Stimulated activated CD8-positive, alpha-beta memory T cell treated with anti-CD3 and anti-CD28 coated beads, Interleukin-15, amount 100 ng/mL, for 24 hours (primary cell): ENCODE measurements around the gene TMEM131.

Experiments
- DNase-seq: peaks from one replicate; pipeline ENCODE4 v3.0.0-alpha.2; 2020; ENCODE audit warnings: low read depth

TMEM131 gene

GRCh38 chr2:97805776-97806175, 190.0 kb downstream of the TMEM131 start:
- no peak for DNase-seq

DNA sequence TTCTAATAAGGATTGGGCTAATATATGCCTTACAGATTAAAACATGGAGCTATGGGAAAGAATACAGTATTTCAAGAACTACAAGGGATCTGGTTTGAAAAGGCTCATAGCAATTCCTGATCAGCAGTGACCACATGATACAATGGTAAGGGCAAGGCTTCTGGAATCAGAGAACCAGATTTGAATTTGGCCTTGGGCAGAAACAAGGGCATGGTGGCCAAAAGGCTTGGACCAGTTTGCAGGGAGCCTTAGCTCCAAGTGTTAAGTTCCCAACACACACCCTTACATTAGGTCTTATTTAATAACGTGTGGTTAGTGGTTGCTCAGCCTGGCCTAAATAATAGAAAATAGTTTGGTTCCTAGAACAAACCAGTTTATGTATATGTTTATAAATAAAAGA, 194.7 kb downstream of the TMEM131 start:
- DNase-seq: no peak

GRCh38 chr2:97798416-97798815, 197.3 kb downstream of the TMEM131 start:
- no peak for DNase-seq

DNA sequence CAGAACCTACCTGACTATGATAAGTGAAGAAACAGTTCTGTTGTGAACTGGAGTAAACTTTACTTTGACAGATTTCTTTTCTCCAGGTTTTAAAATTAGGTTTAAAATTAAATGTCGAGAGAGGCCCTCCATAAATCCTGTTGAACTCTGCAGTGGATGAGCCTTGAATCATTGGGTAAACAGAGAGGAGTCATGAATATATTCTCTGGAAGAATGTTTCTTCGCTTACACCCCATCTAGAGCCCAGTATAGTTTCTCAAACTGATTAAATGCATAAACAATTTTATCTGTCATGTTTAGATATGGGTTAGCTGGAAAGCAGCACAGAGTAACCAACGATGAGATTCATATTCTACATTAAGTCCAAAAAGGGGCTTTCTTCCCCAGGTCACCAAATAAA, 198.4 kb downstream of the TMEM131 start:
- no peak for DNase-seq

DNA sequence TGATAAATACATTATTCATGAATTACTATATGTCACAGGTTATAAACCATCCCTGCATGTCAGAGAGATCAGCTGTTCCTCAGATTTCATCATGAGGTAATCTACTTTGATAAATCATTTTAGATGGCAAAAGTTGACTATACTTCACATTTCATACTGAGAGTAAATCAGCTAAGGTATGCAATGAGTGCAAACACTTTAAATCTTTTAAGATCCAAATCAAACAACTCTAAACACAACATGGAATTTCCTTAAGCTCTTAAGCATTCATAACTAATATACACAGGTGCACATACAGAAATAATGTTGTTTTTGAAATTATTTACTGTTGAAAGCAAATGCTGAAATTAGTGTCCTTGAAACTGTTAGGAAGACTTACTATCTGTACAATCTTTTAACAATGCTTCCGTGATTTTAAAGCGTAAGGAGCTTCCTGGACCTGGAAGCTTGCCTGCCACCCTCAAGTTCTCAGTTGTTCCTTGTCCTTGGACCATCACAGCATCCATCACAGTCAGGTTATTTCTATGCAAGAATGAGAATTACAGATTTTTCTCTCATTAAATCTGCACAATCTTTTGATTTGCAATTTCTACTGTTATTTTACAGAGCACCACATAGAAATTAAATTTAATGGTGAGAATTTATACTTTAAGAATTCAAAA, 199.2 kb downstream of the TMEM131 start:
- no peak for DNase-seq

DNA sequence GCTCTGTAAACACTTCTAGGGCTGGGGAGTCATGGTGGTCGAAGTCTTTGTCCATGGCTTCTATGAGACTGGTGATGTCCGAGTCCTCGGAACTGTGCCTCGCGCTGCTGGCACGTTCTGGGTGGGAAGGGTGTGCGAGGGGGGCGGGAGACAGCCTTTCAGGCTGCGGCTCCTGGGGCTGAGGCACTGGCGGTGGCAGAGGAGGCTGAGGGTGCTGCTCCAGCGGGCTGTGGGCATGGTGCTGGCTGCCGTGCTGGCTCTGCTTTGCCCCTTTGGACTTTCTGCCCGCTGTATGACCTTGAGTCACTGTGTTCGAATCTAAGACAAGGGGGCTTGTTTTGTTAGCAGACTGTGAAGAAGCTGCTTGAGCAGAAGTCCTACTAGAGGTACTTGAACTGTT, 203.3 kb downstream of the TMEM131 start:
- no peak for DNase-seq

GRCh38 chr2:97788986-97789644, 206.6 kb downstream of the TMEM131 start:
- no peak for DNase-seq

GRCh38 chr2:97785818-97786217, 209.9 kb downstream of the TMEM131 start:
- DNase-seq: no peak

GRCh38 chr2:97784953-97785352, 210.8 kb downstream of the TMEM131 start:
- DNase-seq: no peak

- no peak for DNase-seq
Measured at GRCh38 chr2:97781981-97782380, 213.8 kb downstream of the TMEM131 start.

GRCh38 chr2:97779141-97779540, 216.6 kb downstream of the TMEM131 start:
- no peak for DNase-seq

GRCh38 chr2:97775074-97775473, 220.7 kb downstream of the TMEM131 start:
- no peak for DNase-seq

- DNase-seq: no peak
Measured at GRCh38 chr2:97774425-97774824, 221.3 kb downstream of the TMEM131 start.

DNA sequence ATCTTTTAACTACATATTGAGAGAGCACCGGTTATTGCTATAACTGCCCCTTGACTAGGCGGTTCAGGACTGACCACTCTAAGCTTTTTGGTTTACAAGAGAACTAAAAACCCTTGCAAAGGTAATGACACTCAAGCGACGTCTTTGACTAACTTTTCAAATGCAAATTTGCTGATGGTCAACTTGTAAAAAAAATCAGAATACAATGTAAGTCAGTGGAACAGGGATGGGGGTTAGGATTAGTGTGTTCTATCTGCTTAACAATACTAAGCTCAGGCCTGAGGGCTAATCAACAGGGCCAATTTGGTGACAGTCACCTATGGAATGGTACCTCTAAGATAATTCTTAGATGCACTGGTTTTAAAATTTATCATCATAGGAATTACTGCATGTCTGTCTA, 225.3 kb downstream of the TMEM131 start:
- no peak for DNase-seq

DNA sequence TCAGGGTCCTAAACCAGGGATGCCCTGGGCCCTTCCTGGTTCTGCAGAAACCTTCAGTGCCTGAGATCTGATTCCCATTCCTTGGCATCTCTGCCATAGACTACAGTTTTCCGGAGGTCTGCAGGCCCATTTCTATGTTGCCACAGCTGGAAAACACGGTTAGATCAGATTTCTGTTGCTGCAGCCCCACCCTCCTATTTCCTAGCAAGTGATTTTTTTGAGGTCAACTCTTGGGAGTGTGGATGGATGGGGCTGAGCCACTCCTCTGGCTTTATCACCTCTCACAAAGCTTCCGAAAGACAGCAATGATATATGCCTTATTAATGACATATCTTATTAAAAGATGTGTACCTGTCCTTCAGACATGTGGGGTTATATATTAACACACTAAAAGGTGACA, 226.0 kb downstream of the TMEM131 start:
- DNase-seq: no peak

DNA sequence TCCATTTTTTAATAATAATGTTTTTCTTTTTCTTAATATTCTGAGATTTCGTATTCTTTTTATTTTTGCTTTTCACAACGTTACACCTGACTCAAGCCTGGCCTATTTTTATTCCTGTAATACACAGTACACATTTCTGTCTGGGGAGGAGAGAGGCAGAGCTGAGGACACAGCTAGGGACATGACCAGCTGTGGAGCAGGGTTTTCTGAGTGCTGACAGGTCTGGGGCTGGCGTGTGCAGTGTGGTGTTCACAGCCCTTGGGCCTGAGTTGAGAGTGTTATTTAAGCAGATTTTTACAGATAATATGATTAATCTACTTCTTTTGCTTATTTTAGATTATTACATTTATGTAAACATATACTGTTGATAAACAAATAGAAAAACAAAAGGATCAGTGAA, 226.4 kb downstream of the TMEM131 start:
- DNase-seq: no peak

DNA sequence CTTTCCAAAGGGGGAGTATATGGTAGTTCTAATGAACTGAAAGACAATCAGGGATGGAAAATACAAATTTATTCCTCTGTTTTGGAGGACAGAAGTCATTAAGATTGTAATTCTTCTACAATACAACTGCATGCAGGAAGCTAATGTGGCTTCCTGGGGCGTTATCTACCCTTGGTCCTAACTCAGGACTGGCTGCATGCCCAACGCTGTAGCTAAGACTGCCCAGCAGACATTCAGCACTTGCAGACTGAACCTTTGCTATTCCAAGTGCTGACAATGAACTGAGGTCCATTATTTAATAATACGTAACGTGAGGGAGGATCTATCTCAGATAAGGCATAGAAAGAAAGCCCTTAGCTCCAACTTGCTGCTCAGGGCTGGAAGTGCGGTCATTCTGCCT, 229.2 kb downstream of the TMEM131 start:
- no peak for DNase-seq

DNA sequence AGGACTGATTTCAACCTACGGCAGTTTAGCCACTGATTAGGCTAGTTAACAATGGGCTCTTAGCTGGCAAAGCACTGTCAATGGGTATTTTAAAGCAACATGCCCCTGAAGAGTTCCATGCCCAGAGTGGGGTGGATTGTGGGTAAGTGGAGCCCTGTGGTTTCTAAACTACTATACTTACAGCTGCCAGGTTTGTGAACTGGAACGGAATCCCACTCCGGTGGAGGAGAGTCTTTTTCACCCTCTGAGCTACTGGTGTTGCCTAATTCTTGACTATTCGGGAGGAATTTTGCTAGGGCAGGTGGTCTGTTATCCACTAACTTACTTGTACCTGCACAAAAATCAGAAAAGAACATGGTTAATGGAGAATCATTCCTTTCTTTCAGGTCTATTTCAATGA, 229.8 kb downstream of the TMEM131 start:
- no peak for DNase-seq

GRCh38 chr2:97764559-97765263, 231.0 kb downstream of the TMEM131 start:
- no peak for DNase-seq

DNA sequence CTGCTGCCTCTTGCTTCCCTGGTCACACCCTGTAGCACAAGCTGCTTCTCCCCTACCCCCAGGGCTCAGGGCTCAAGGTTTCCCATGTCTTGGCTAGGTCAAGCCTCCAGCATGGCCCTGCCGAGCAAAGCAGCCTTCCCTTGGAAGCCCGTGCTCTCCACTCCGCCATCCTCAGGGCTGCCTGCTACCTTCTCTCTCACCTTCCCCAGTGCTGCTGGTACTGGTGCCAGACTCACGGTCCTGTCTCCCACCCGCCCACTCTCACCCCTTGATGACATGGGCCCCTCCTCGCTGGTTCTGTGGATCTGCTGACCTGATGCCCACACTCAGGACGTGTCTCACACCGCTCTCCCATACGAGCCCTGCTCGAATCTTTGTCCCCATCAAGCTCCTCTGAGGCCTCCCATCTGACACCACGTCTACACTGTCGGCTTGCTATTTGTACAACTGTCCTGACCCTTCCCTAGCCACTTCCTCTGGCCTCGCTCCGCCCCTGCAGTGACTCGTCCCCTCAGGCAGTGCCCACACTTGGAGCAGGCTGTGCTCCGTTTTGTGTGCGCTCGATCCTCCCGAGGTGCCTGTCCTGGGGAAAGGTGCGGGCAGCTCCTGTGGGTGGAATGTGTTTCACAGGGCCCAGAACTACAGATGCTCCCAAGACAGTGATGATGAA, 232.4 kb downstream of the TMEM131 start:
- DNase-seq: no peak

GRCh38 chr2:97761192-97761591, 234.6 kb downstream of the TMEM131 start:
- DNase-seq: no peak

GRCh38 chr2:97760480-97761049, 235.2 kb downstream of the TMEM131 start:
- DNase-seq: no peak
